Esophagus muscularis mucosa (tissue), 4 donors: Measurements from ENCODE around the gene SH3PXD2B.

Experiments used
- EP300 ChIP-seq: sonication (generic); formaldehyde crosslinking; IDR thresholded peaks from one replicate; pipeline ENCODE4 v1.6.1; 2017; ENCODE audit warnings: antibody characterized with exemption
- POLR2A ChIP-seq: fragments of 450-650 bp; IDR thresholded peaks from one replicate; pipeline ENCODE4 v1.6.1; 2017; ENCODE audit warnings: antibody characterized with exemption, moderate library complexity, mild to moderate bottlenecking, low read depth
- POLR2AphosphoS5 ChIP-seq, 2 donors: sonication (generic); formaldehyde crosslinking; IDR thresholded peaks; one replicate each; pipeline ENCODE4 v1.6.1; 2017; ENCODE audit warnings: antibody characterized with exemption in 2 of 2
- TF ChIP-seq, protein P1 (sequence below), 3 experiments: fragments of 200-600 bp in 2 of 3; fragments of 450-650 bp in 1 of 3; sonication (generic) in 2 of 3; IDR thresholded peaks; one replicate each; pipeline ENCODE4 v1.5.1; 2017 to 2019; ENCODE audit warnings: antibody characterized with exemption in 3 of 3, mild to moderate bottlenecking in 2 of 3, moderate library complexity in 1 of 3

DNA sequence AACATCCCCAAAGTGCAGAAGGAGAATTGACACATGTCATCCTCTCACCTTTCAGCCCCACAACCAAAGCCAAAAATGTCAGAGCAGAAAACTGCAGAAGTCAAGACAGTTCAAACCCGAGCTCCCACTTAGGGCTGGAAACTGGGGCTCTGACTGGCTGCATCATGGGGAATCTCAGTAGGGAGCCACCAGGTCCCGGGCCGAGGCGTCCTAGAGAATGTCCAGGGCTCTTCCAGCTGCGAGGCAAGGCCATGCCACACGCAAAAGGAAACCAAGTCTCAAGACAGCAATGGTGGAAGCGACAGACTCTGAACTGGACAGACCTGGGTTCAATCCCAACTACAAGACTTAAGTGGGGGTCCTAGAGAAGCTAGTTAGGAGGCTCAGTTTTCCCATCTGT, 13.8 kb downstream of the SH3PXD2B start:
- TF ChIP-seq, protein P1, sequence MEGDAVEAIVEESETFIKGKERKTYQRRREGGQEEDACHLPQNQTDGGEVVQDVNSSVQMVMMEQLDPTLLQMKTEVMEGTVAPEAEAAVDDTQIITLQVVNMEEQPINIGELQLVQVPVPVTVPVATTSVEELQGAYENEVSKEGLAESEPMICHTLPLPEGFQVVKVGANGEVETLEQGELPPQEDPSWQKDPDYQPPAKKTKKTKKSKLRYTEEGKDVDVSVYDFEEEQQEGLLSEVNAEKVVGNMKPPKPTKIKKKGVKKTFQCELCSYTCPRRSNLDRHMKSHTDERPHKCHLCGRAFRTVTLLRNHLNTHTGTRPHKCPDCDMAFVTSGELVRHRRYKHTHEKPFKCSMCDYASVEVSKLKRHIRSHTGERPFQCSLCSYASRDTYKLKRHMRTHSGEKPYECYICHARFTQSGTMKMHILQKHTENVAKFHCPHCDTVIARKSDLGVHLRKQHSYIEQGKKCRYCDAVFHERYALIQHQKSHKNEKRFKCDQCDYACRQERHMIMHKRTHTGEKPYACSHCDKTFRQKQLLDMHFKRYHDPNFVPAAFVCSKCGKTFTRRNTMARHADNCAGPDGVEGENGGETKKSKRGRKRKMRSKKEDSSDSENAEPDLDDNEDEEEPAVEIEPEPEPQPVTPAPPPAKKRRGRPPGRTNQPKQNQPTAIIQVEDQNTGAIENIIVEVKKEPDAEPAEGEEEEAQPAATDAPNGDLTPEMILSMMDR (IDR thresholded peaks at IDR 0.05), result no peak
- TF ChIP-seq EP300 (no peak), POLR2A (no peak), POLR2AphosphoS5 (IDR thresholded peaks at IDR 0.05) (no peak)
